HepG2 (cell line): ENCODE data around the gene CYP11A1. TPM values are rescaled to one million over a fixed set of nuclear protein-coding genes. Genes with fewer than 3 reads are reported as not detected.
A peak's percentile ranks its signal among the peaks of the same experiment; 100 is the strongest.

Experiments used
- CHD2 ChIP-seq: IDR thresholded peaks from 2 replicates; pipeline ENCODE4 v1.6.1; 2011; ENCODE audit warnings: low read depth, low read length, improper control_type of control experiment
- ELF1 ChIP-seq: sonication (generic); formaldehyde crosslinking; IDR thresholded peaks from 2 replicates; pipeline ENCODE4 v1.4.0; 2020; ENCODE audit warnings: missing genetic modification reagents
- ETV5 ChIP-seq: IDR thresholded peaks from 2 replicates; pipeline ENCODE4 v1.6.1; 2018; ENCODE audit warnings: missing biosample characterization, missing genetic modification reagents, inconsistent platforms, borderline replicate concordance
- HDAC6 ChIP-seq: fragments of 200-600 bp; sonication (generic); IDR thresholded peaks from 2 replicates; pipeline ENCODE4 v1.7.0; 2017; ENCODE audit warnings: mild to moderate bottlenecking, antibody characterized with exemption, low read length, low read depth
- KDM6A ChIP-seq: IDR thresholded peaks from 2 replicates; pipeline ENCODE4 v1.6.1; 2016; ENCODE audit warnings: low read depth
- KLF12 ChIP-seq: sonication (generic); formaldehyde crosslinking; IDR thresholded peaks from 2 replicates; pipeline ENCODE4 v1.4.0; 2020; ENCODE audit warnings: missing genetic modification reagents, borderline replicate concordance
- MED13 ChIP-seq: sonication (generic); formaldehyde crosslinking; IDR thresholded peaks from 2 replicates; pipeline ENCODE4 v1.5.0; 2020; ENCODE audit warnings: missing genetic modification reagents
- SIN3B ChIP-seq: fragments of 150-350 bp; IDR thresholded peaks from 2 replicates; pipeline ENCODE4 v1.6.1; 2014; ENCODE audit warnings: low read length
- SOX13 ChIP-seq, 3 experiments: fragments of 450-650 bp in 1 of 3; sonication (generic) in 1 of 3; formaldehyde crosslinking in 1 of 3; IDR thresholded peaks in 2 of 3; conservative IDR thresholded peaks in 1 of 3; 2 replicates each; pipeline versions ENCODE4 v1.5.0 to v1.6.1; 2016 to 2020; ENCODE audit warnings: antibody characterized with exemption in 1 of 3, mild to moderate bottlenecking in 1 of 3, missing compliant biosample characterization in 1 of 3, missing genetic modification reagents in 1 of 3, moderate library complexity in 1 of 3
- SYNCRIP ChIP-seq: fragments of 200-400 bp; formaldehyde crosslinking; IDR thresholded peaks from 2 replicates; pipeline ENCODE4 v1.6.1; 2018; ENCODE audit warnings: mild to moderate bottlenecking, low read depth, low read length; ENCODE audit not compliant: insufficient read depth
- YEATS4 ChIP-seq: sonication (generic); formaldehyde crosslinking; IDR thresholded peaks from 2 replicates; pipeline ENCODE4 v1.4.0; 2020; ENCODE audit warnings: missing genetic modification reagents, borderline replicate concordance
- ZNF205 ChIP-seq: IDR thresholded peaks from 2 replicates; pipeline ENCODE4 v1.6.1; 2018; ENCODE audit warnings: missing biosample characterization, missing genetic modification reagents
- ZNF552 ChIP-seq: sonication (generic); formaldehyde crosslinking; IDR thresholded peaks from 2 replicates; pipeline ENCODE4 v1.9.0; 2022; ENCODE audit warnings: missing genetic modification reagents, mild to moderate bottlenecking, borderline replicate concordance
- polyA plus RNA-seq, 8 experiments: library from polyadenylated mRNA; depleted of rRNA in 3 of 8; stranded (reverse) in 7 of 8; unstranded in 1 of 8; fragments of >200 nt; fragmentation: Illumina TruSeq in 4 of 8; extraction: Trizol in 4 of 8; gene quantifications; 2 replicates each; pipeline versions ENCODE4 v1.2.1 to v1.2.3, GENCODE V29; 2011 to 2016; ENCODE audit warnings: low read depth in 4 of 8, missing spikeins in 1 of 8, mixed read lengths in 1 of 8; ENCODE audit not compliant: insufficient read depth in 1 of 8
- total RNA-seq, 5 experiments: library from RNA; depleted of rRNA; stranded (reverse); fragments of >200 nt; fragmentation: Illumina TruSeq; extraction: Trizol; gene quantifications; 2 replicates each; pipeline ENCODE4 v1.2.3, GENCODE V29; 2016; ENCODE audit warnings: low read depth in 1 of 5
- TF ChIP-seq, protein P1 (sequence below): sonication (generic); formaldehyde crosslinking; IDR thresholded peaks from 2 replicates; pipeline ENCODE4 v1.4.0; 2020; ENCODE audit warnings: mild to moderate bottlenecking, missing genetic modification reagents
- TF ChIP-seq, protein P2 (sequence below): sonication (generic); formaldehyde crosslinking; IDR thresholded peaks from 2 replicates; pipeline ENCODE4 v1.4.0; 2020; ENCODE audit warnings: missing genetic modification reagents
- TF ChIP-seq, protein P3 (sequence below): sonication (generic); formaldehyde crosslinking; IDR thresholded peaks from 2 replicates; pipeline ENCODE4 v1.5.0; 2020; ENCODE audit warnings: mild to moderate bottlenecking, missing genetic modification reagents, borderline replicate concordance
- TF ChIP-seq, protein P4 (sequence below): sonication (generic); formaldehyde crosslinking; IDR thresholded peaks from 2 replicates; pipeline ENCODE4 v1.4.0; 2020; ENCODE audit warnings: mild to moderate bottlenecking, missing genetic modification reagents

The CYP11A1 gene
- total and polyA plus RNA-seq, 2 of the 13 experiments (the other 11 are each of a cell fraction or from before 2014, with no cell fraction given): 0.66 to 0.92 TPM

DNA sequence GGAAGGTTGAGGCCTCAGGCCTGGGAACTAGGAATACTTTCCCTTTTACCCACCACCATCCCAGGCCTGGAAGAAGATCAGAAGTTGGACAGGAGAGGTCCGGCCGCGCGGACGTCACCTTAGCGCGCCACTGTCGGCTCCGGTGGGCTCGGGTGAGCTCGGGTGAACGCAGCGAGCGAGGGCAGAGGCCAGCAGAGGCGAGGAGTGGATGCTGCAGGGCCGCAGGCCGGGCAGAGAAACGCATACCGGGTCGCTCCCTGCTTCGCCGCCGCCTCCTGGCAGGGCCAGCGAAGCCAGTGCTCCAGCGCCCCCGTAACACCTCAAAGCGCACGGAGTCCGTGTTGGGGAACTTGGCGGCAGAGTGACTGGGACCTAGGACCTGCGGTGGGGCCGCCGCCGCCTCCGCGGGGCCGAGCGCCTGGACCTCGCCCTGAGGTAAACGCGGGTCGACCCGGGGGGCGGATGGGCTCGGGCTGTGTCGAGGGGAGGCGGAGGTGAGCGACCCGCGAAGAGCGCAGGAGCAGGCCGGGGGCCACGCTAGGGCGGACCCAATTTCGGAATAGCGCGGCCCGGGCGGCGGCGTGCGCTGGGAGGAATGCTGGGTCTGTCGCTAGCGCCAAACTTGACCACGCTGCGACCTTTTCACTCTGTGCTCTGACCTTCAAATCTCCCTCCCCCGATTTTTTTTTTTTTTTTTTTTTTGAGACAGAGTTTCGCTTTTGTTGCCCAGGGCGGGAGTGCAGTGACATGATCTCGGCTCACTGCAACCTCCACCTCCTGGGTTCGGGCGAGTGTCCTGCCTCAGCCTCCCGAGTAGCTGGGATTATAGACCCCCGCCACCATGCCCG lies 1.6 kb downstream of the CYP11A1 start (continued):
- TF ChIP-seq, protein P1, sequence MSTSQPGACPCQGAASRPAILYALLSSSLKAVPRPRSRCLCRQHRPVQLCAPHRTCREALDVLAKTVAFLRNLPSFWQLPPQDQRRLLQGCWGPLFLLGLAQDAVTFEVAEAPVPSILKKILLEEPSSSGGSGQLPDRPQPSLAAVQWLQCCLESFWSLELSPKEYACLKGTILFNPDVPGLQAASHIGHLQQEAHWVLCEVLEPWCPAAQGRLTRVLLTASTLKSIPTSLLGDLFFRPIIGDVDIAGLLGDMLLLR: no peak
- TF ChIP-seq ZNF205 (CRISPR knock-in tag) (0 out of 2 replicates have a peak, but pooled peaks have one; percentile 22), ETV5 (CRISPR knock-in tag) (no peak), MED13 (CRISPR knock-in tag) (no peak), CHD2 (no peak), SOX13 (IDR thresholded peaks at IDR 0.05) (no peak), SOX13 (CRISPR knock-in tag; conservative IDR thresholded peaks at IDR 0.05 in 1 of 2, IDR thresholded peaks at IDR 0.05 in 1 of 2) (no peak; a peak in 1 of 4 replicates), SYNCRIP (no peak), YEATS4 (CRISPR knock-in tag) (peak; percentile 34; the same call in 1 of the 2 replicates), ZNF552 (CRISPR knock-in tag) (no peak), HDAC6 (no peak), ELF1 (CRISPR knock-in tag) (no peak), KDM6A (CRISPR knock-in tag) (no peak), KLF12 (no peak), SIN3B (no peak)
- TF ChIP-seq, protein P2, sequence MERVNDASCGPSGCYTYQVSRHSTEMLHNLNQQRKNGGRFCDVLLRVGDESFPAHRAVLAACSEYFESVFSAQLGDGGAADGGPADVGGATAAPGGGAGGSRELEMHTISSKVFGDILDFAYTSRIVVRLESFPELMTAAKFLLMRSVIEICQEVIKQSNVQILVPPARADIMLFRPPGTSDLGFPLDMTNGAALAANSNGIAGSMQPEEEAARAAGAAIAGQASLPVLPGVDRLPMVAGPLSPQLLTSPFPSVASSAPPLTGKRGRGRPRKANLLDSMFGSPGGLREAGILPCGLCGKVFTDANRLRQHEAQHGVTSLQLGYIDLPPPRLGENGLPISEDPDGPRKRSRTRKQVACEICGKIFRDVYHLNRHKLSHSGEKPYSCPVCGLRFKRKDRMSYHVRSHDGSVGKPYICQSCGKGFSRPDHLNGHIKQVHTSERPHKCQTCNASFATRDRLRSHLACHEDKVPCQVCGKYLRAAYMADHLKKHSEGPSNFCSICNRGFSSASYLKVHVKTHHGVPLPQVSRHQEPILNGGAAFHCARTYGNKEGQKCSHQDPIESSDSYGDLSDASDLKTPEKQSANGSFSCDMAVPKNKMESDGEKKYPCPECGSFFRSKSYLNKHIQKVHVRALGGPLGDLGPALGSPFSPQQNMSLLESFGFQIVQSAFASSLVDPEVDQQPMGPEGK (CRISPR knock-in tag): peak; percentile 47; the same call in 1 of the 2 replicates
- TF ChIP-seq, protein P3, sequence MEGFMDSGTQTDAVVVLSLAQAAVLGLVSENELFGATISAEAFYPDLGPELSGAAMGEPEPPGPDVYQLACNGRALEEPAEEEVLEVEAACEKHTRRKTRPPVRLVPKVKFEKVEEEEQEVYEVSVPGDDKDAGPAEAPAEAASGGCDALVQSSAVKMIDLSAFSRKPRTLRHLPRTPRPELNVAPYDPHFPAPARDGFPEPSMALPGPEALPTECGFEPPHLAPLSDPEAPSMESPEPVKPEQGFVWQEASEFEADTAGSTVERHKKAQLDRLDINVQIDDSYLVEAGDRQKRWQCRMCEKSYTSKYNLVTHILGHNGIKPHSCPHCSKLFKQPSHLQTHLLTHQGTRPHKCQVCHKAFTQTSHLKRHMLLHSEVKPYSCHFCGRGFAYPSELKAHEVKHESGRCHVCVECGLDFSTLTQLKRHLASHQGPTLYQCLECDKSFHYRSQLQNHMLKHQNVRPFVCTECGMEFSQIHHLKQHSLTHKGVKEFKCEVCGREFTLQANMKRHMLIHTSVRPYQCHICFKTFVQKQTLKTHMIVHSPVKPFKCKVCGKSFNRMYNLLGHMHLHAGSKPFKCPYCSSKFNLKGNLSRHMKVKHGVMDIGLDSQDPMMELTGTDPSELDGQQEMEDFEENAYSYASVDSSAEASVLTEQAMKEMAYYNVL (CRISPR knock-in tag): no peak
- TF ChIP-seq, protein P4, sequence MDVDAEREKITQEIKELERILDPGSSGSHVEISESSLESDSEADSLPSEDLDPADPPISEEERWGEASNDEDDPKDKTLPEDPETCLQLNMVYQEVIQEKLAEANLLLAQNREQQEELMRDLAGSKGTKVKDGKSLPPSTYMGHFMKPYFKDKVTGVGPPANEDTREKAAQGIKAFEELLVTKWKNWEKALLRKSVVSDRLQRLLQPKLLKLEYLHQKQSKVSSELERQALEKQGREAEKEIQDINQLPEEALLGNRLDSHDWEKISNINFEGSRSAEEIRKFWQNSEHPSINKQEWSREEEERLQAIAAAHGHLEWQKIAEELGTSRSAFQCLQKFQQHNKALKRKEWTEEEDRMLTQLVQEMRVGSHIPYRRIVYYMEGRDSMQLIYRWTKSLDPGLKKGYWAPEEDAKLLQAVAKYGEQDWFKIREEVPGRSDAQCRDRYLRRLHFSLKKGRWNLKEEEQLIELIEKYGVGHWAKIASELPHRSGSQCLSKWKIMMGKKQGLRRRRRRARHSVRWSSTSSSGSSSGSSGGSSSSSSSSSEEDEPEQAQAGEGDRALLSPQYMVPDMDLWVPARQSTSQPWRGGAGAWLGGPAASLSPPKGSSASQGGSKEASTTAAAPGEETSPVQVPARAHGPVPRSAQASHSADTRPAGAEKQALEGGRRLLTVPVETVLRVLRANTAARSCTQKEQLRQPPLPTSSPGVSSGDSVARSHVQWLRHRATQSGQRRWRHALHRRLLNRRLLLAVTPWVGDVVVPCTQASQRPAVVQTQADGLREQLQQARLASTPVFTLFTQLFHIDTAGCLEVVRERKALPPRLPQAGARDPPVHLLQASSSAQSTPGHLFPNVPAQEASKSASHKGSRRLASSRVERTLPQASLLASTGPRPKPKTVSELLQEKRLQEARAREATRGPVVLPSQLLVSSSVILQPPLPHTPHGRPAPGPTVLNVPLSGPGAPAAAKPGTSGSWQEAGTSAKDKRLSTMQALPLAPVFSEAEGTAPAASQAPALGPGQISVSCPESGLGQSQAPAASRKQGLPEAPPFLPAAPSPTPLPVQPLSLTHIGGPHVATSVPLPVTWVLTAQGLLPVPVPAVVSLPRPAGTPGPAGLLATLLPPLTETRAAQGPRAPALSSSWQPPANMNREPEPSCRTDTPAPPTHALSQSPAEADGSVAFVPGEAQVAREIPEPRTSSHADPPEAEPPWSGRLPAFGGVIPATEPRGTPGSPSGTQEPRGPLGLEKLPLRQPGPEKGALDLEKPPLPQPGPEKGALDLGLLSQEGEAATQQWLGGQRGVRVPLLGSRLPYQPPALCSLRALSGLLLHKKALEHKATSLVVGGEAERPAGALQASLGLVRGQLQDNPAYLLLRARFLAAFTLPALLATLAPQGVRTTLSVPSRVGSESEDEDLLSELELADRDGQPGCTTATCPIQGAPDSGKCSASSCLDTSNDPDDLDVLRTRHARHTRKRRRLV (CRISPR knock-in tag): no peak
